ENCODE data around the gene RABGAP1.

RABGAP1 gene

GRCh38 chr9:123002754-123003153 is 61.9 kb downstream of the RABGAP1 start:
- Histone ChIP-seq H3K9me3 (ENCODE audit: severe bottlenecking) (no peaks in the 10 kb centered on the region), H3K27me3 (ENCODE audit: insufficient read depth, low read depth, severe bottlenecking) (no peaks in the 10 kb centered on the region), H3K4me3 (ENCODE audit: low read depth, low read length) (no peak overlapping the region), H3K27ac (no peak overlapping the region), H3K36me3 (peaks cover 57% of the 10 kb centered on the region)
- no peak for DNase-seq
- no peak for TF ChIP-seq CTCF (IDR thresholded peaks at IDR 0.05; ENCODE audit: low read depth, low read length)

- no peak overlapping the region for H3K27ac ChIP-seq
Measured at GRCh38 chr9:123003466-123003865, 62.6 kb downstream of the RABGAP1 start.

GRCh38 chr9:123005964-123006363 is 65.1 kb downstream of the RABGAP1 start:
- no peaks in the 10 kb centered on the region for H3K27me3 ChIP-seq (ENCODE audit: insufficient read depth, low read depth, severe bottlenecking)
- peaks cover 46% of the 10 kb centered on the region for H3K36me3 ChIP-seq
- H3K4me3 ChIP-seq (ENCODE audit: low read depth, low read length) = no peak overlapping the region
- no peak overlapping the region for H3K27ac ChIP-seq
- DNase-seq = no peak
- no peak for TF ChIP-seq CTCF (IDR thresholded peaks at IDR 0.05; ENCODE audit: low read depth, low read length)
- H3K9me3 ChIP-seq (ENCODE audit: severe bottlenecking) = no peaks in the 10 kb centered on the region

More at GRCh38 chr9:123003466-123003865, 62.6 kb downstream of the RABGAP1 start:
- Histone ChIP-seq H3K27me3 (ENCODE audit: insufficient read depth, low read depth, severe bottlenecking) (no peaks in the 10 kb centered on the region), H3K9me3 (ENCODE audit: severe bottlenecking) (no peaks in the 10 kb centered on the region), H3K36me3 (peaks cover 56% of the 10 kb centered on the region), H3K4me3 (ENCODE audit: low read depth, low read length) (no peak overlapping the region)
- no peak for DNase-seq
- no peak for TF ChIP-seq CTCF (IDR thresholded peaks at IDR 0.05; ENCODE audit: low read depth, low read length)

GRCh38 chr9:123007269-123007668 is 66.4 kb downstream of the RABGAP1 start:
- Histone ChIP-seq H3K36me3 (peaks cover 49% of the 10 kb centered on the region), H3K27ac (no peak overlapping the region), H3K4me3 (ENCODE audit: low read depth, low read length) (no peak overlapping the region), H3K9me3 (ENCODE audit: severe bottlenecking) (no peaks in the 10 kb centered on the region), H3K27me3 (ENCODE audit: insufficient read depth, low read depth, severe bottlenecking) (no peaks in the 10 kb centered on the region)
- no peak for TF ChIP-seq CTCF (IDR thresholded peaks at IDR 0.05; ENCODE audit: low read depth, low read length)
- DNase-seq = no peak

GRCh38 chr9:123008909-123009308 is 68.1 kb downstream of the RABGAP1 start:
- H3K9me3 ChIP-seq (ENCODE audit: severe bottlenecking) = no peaks in the 10 kb centered on the region
- no peak for DNase-seq
- no peak overlapping the region for H3K4me3 ChIP-seq (ENCODE audit: low read depth, low read length)
- no peaks in the 10 kb centered on the region for H3K27me3 ChIP-seq (ENCODE audit: insufficient read depth, low read depth, severe bottlenecking)
- peaks cover 45% of the 10 kb centered on the region for H3K36me3 ChIP-seq
- no peak overlapping the region for H3K27ac ChIP-seq
- no peak for TF ChIP-seq CTCF (IDR thresholded peaks at IDR 0.05; ENCODE audit: low read depth, low read length)

GRCh38 chr9:123011380-123011779 is 70.6 kb downstream of the RABGAP1 start:
- Histone ChIP-seq H3K27me3 (ENCODE audit: insufficient read depth, low read depth, severe bottlenecking) (no peaks in the 10 kb centered on the region), H3K36me3 (peaks cover 40% of the 10 kb centered on the region), H3K27ac (no peak overlapping the region), H3K4me3 (ENCODE audit: low read depth, low read length) (no peak overlapping the region), H3K9me3 (ENCODE audit: severe bottlenecking) (no peaks in the 10 kb centered on the region)
- no peak for DNase-seq
- TF ChIP-seq CTCF (IDR thresholded peaks at IDR 0.05; ENCODE audit: low read depth, low read length) = no peak

All from WERI-Rb-1 (cell line).